Sigmoid colon (tissue), 4 donors: Measurements from ENCODE around the gene CBFA2T2.
"Not testable (repeated sequence)": the region's sequence is repeated elsewhere in the genome, so short reads cannot be mapped to it uniquely, and the experiment has no call there.

Experiments used
- CTCF ChIP-seq, 4 experiments: fragments of 450-650 bp in 3 of 4; fragments of 200-600 bp in 1 of 4; IDR thresholded peaks; one replicate each; pipeline ENCODE4 v1.5.1; 2016 to 2019; ENCODE audit warnings: antibody characterized with exemption in 4 of 4, mild to moderate bottlenecking in 3 of 4, moderate library complexity in 2 of 4
- EP300 ChIP-seq, 4 donors: sonication (generic); formaldehyde crosslinking; IDR thresholded peaks; one replicate each; pipeline ENCODE4 v1.6.1; 2017; ENCODE audit warnings: antibody characterized with exemption in 4 of 4
- POLR2A ChIP-seq, 2 donors: fragments of 450-650 bp; IDR thresholded peaks; one replicate each; pipeline ENCODE4 v1.6.1; 2016; ENCODE audit warnings: antibody characterized with exemption in 2 of 2, mild to moderate bottlenecking in 2 of 2, moderate library complexity in 2 of 2

- not testable (repeated sequence) for TF ChIP-seq CTCF, POLR2A, EP300 (IDR thresholded peaks at IDR 0.05)
Measured at GRCh38 chr20:33464759-33465158, 25.1 kb upstream of the CBFA2T2 start.
